Activated naive CD8-positive, alpha-beta T cell treated with anti-CD3 and anti-CD28 coated beads, Interleukin-2, amount 10 ng/mL, durations not matched to agents 7 days and 5 days (primary cell): ENCODE results near the gene GRIN2B. TPM values are rescaled to one million over a fixed set of nuclear protein-coding genes. Genes with fewer than 3 reads are reported as not detected.

Source experiments
- ATAC-seq: fragments of 150-1000 bp; cut with Tn5 transposase; one replicate; pipeline ENCODE4 v1.10.0; 2021; ENCODE audit warnings: low read depth, moderate library complexity
- POLR2A ChIA-PET: fragments of 350-600 bp; sonication (Branson Sonifier 250); formaldehyde crosslinking; loops from one replicate; lab custom pipeline; 2021; ENCODE audit warnings: antibody characterized with exemption; lab: Charles Lee
- DNase-seq: peaks from one replicate; pipeline ENCODE4 v3.0.0; 2021
- H3K27ac Mint-ChIP-seq: one replicate; pipeline ENCODE4 v1.8.0; 2022; ENCODE audit warnings: mild to moderate bottlenecking, mixed read lengths
- H3K27me3 Mint-ChIP-seq: one replicate; pipeline ENCODE4 v1.8.0; 2022; ENCODE audit warnings: mild to moderate bottlenecking, moderate library complexity, mixed read lengths
- H3K36me3 Mint-ChIP-seq: one replicate; pipeline ENCODE4 v1.8.0; 2021; ENCODE audit warnings: mild to moderate bottlenecking, mixed read lengths
- H3K4me1 Mint-ChIP-seq: one replicate; pipeline ENCODE4 v1.8.0; 2021; ENCODE audit warnings: mixed read lengths
- H3K4me3 Mint-ChIP-seq: one replicate; pipeline ENCODE4 v1.8.0; 2022; ENCODE audit warnings: mild to moderate bottlenecking, moderate library complexity, mixed read lengths
- H3K9me3 Mint-ChIP-seq: one replicate; pipeline ENCODE4 v1.8.0; 2021; ENCODE audit warnings: mixed read lengths
- total RNA-seq, 2 experiments: library from RNA; stranded (reverse); gene quantifications; one replicate each; pipeline ENCODE4 v1.2.3, GENCODE V29; 2021

GRIN2B gene
- total RNA-seq, 2 experiments from 2014 or later: not detected

- DNase-seq (no peak), ATAC-seq (no peak)
- H3K9me3 Mint-ChIP-seq: no peaks in the 10 kb centered on the region
- H3K27ac Mint-ChIP-seq: no peak overlapping the region
- H3K36me3 Mint-ChIP-seq: no peaks in the 10 kb centered on the region
- H3K4me3 Mint-ChIP-seq: no peak overlapping the region
- no peaks in the 10 kb centered on the region for H3K4me1 Mint-ChIP-seq
- peaks cover 13% of the 10 kb centered on the region for H3K27me3 Mint-ChIP-seq
- POLR2A ChIA-PET: no interaction called here
Measured at GRCh38 chr12:13945641-13946040, 35.8 kb downstream of the GRIN2B start.

- H3K4me1 Mint-ChIP-seq: no peaks in the 10 kb centered on the region
- H3K36me3 Mint-ChIP-seq: no peaks in the 10 kb centered on the region
- POLR2A ChIA-PET: no interaction called here
- no peak for ATAC-seq
- no peaks in the 10 kb centered on the region for H3K9me3 Mint-ChIP-seq
- DNase-seq: no peak
- H3K27ac Mint-ChIP-seq: no peak overlapping the region
- H3K4me3 Mint-ChIP-seq: no peak overlapping the region
- peaks cover 14% of the 10 kb centered on the region for H3K27me3 Mint-ChIP-seq
Measured at GRCh38 chr12:13945236-13945635, 36.2 kb downstream of the GRIN2B start.

GRCh38 chr12:13942826-13943225, 38.6 kb downstream of the GRIN2B start:
- Mint-ChIP-seq H3K27me3 (peaks cover 15% of the 10 kb centered on the region), H3K27ac (no peak overlapping the region), H3K4me3 (no peak overlapping the region), H3K36me3 (no peaks in the 10 kb centered on the region), H3K4me1 (no peaks in the 10 kb centered on the region), H3K9me3 (no peaks in the 10 kb centered on the region)
- no peak for ATAC-seq
- POLR2A ChIA-PET: no interaction called here
- no peak for DNase-seq

GRCh38 chr12:13941258-13942249, 39.8 kb downstream of the GRIN2B start:
- no peak overlapping the region for H3K27ac Mint-ChIP-seq
- no peak for DNase-seq
- ATAC-seq: no peak

GRCh38 chr12:13940335-13940865, 41.0 kb downstream of the GRIN2B start:
- POLR2A ChIA-PET: no interaction called here
- ATAC-seq (no peak), DNase-seq (no peak)
- Mint-ChIP-seq H3K36me3 (no peaks in the 10 kb centered on the region), H3K4me3 (no peak overlapping the region), H3K27me3 (peaks cover 13% of the 10 kb centered on the region), H3K4me1 (peaks cover 2% of the 10 kb centered on the region), H3K9me3 (peaks cover 2% of the 10 kb centered on the region), H3K27ac (no peak overlapping the region)

More at GRCh38 chr12:13941258-13942249, 39.8 kb downstream of the GRIN2B start:
- Mint-ChIP-seq H3K9me3 (peaks cover 2% of the 10 kb centered on the region), H3K27me3 (peaks cover 15% of the 10 kb centered on the region), H3K36me3 (no peaks in the 10 kb centered on the region), H3K4me1 (peaks cover 2% of the 10 kb centered on the region), H3K4me3 (no peak overlapping the region)
- POLR2A ChIA-PET: no interaction called here

DNA sequence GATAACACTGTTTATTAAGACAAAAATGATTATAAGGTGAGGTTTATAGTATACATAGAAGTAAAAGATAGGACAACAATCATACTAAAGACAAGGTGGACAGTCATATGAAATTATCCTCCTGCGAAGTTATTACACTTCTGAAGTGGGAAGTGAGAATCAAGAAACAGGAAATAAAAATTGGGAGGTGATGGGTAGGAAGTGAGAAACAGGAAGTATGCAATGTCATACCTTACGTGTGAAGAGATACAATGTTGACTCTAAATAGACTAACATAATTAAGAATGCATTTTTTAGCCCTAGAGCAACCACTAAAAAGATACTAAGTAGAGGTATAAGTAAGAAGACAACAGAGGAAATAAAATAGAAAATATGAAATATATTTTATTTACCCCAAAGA, 43.7 kb downstream of the GRIN2B start:
- Mint-ChIP-seq H3K4me1 (peaks cover 2% of the 10 kb centered on the region), H3K27me3 (peaks cover 8% of the 10 kb centered on the region), H3K9me3 (peaks cover 2% of the 10 kb centered on the region), H3K4me3 (no peak overlapping the region), H3K36me3 (no peaks in the 10 kb centered on the region), H3K27ac (no peak overlapping the region)
- no peak for ATAC-seq
- DNase-seq: no peak
- POLR2A ChIA-PET: no interaction called here

- ATAC-seq (no peak), DNase-seq (no peak)
- H3K36me3 Mint-ChIP-seq: no peaks in the 10 kb centered on the region
- no peak overlapping the region for H3K4me3 Mint-ChIP-seq
- H3K9me3 Mint-ChIP-seq: peaks cover 2% of the 10 kb centered on the region
- peaks cover 2% of the 10 kb centered on the region for H3K4me1 Mint-ChIP-seq
- peaks cover under 1% of the 10 kb centered on the region for H3K27me3 Mint-ChIP-seq
- POLR2A ChIA-PET: no interaction called here
- H3K27ac Mint-ChIP-seq: no peak overlapping the region
Measured at GRCh38 chr12:13935169-13935568, 46.2 kb downstream of the GRIN2B start.
